ENCODE data around the gene KLHL22.

Gene KLHL22

GRCh38 chr22:20424932-20425565 lies 70.5 kb downstream of the KLHL22 start:
- peaks cover 55 to 65% (median 59%) of the 10 kb centered on the region in 11 experiments for H3K27me3 ChIP-seq
- H3K36me3 ChIP-seq, result no peaks in the 10 kb centered on the region
- peaks cover 0 to 9% (median 0%) of the 10 kb centered on the region in 11 experiments; a peak in 3 of 22 replicates for H3K9me3 ChIP-seq (replicated peaks in 1 of 11)
- H4K20me1 ChIP-seq, result peaks cover 0 to 17% (median 2%) of the 10 kb centered on the region in 11 experiments; a peak in 12 of 22 replicates
- no peak for TF ChIP-seq Cebpa-rat (IDR thresholded peaks at IDR 0.05)
- peaks cover 38 to 65% (median 62%) of the 10 kb centered on the region in 10 experiments for H3K4me1 ChIP-seq
- H3K4me2 ChIP-seq, result peak overlapping the region in 10 of 11 experiments; percentile 58 to 97 (median 93); a peak in 19 of 22 replicates
- H3K4me3 ChIP-seq, result 0 out of 20 replicates have a peak overlapping the region, but pooled peaks of 1 of the 10 experiments have one; percentile 41
- H3K9ac ChIP-seq, result no peak overlapping the region
- H3K27ac ChIP-seq, result no peak overlapping the region

DNA sequence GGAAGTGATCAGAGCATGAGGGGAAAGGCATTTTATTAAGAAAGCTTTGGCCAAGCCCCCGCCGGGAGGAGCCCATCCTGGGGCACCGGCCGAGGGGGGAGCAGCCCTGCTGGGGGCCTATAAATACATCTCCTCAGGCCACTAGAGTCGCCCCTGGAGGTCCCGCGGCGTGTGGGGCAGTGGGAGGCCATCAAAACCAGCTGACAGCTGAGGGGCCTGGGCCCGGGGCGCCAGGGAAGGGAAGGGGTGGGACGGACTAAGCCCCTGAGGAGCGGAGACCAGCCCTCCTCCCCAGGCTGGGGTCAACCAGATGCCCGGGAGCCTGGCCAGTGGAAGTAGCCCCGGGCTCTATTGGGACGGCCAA lies 71.0 kb downstream of the KLHL22 start:
- Histone ChIP-seq H3K27me3 (peaks cover 50 to 60% (median 54%) of the 10 kb centered on the region in 11 experiments), H4K20me1 (peaks cover 0 to 12% (median 0%) of the 10 kb centered on the region in 11 experiments; a peak in 6 of 22 replicates), H3K9me3 (replicated peaks in 1 of 11) (peaks cover 0 to 9% (median 0%) of the 10 kb centered on the region in 11 experiments; a peak in 3 of 22 replicates), H3K27ac (peak overlapping the region in 6 of 11 experiments; percentile 51 to 73 (median 67); a peak in 13 of 22 replicates), H3K4me2 (peak overlapping the region; percentile 58 to 97 (median 93)), H3K9ac (peak overlapping the region in 9 of 11 experiments; percentile 49 to 69 (median 66); a peak in 15 of 22 replicates), H3K4me1 (peaks cover 33 to 63% (median 59%) of the 10 kb centered on the region in 10 experiments), H3K4me3 (peak overlapping the region in 3 of 10 experiments; percentile 24 to 41 (median 33); a peak in 2 of 20 replicates), H3K36me3 (no peaks in the 10 kb centered on the region)
- no peak for TF ChIP-seq Cebpa-rat (IDR thresholded peaks at IDR 0.05)

DNA sequence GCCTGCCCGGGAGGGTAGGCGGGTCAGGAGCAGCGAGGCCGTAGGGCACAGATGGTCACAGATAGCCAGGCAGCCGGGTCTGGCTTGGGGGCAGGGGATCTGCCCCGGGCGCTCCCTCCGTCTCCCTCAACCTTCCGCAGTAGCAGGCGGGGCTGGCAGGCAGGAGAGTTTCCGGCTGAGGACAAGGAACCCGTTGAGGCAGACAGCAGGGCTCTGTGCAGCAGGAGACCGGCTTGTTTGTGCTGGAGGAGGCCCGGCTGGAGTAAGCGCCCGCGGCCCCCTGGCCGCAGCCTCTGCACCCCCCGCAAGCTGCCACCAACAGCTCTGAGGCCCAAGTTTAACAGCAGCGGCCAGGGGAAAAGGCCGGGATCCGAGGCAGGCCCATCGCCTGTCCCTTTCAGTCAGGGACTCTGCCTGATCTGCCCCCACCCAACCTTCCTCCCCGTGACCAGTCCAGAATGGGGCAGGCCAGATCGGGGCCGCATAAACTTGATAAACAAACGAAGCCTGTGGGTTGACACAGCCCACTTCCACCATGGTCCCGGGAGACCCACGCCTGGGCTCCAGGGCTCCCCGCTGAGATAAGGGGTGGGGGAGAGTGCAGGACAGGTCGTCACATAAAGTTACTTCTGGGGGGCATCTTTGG lies 71.6 kb downstream of the KLHL22 start:
- Histone ChIP-seq H3K4me3 (peak overlapping the region in 8 of 10 experiments; percentile 8 to 43 (median 31); a peak in 9 of 20 replicates), H3K9me3 (replicated peaks in 1 of 11) (peaks cover 0 to 9% (median 0%) of the 10 kb centered on the region in 11 experiments; a peak in 3 of 22 replicates), H3K9ac (peak overlapping the region; percentile 13 to 69 (median 65); a peak in 20 of 22 replicates), H3K4me2 (peak overlapping the region; percentile 58 to 97 (median 93)), H3K27me3 (peaks cover 46 to 57% (median 49%) of the 10 kb centered on the region in 11 experiments), H3K4me1 (peaks cover 32 to 63% (median 56%) of the 10 kb centered on the region in 10 experiments), H3K27ac (peak overlapping the region in 9 of 11 experiments; percentile 8 to 73 (median 60); a peak in 16 of 22 replicates), H4K20me1 (peaks cover 0 to 11% (median 0%) of the 10 kb centered on the region in 11 experiments; a peak in 4 of 22 replicates), H3K36me3 (no peaks in the 10 kb centered on the region)
- TF ChIP-seq Cebpa-rat (IDR thresholded peaks at IDR 0.05), result no peak

DNA sequence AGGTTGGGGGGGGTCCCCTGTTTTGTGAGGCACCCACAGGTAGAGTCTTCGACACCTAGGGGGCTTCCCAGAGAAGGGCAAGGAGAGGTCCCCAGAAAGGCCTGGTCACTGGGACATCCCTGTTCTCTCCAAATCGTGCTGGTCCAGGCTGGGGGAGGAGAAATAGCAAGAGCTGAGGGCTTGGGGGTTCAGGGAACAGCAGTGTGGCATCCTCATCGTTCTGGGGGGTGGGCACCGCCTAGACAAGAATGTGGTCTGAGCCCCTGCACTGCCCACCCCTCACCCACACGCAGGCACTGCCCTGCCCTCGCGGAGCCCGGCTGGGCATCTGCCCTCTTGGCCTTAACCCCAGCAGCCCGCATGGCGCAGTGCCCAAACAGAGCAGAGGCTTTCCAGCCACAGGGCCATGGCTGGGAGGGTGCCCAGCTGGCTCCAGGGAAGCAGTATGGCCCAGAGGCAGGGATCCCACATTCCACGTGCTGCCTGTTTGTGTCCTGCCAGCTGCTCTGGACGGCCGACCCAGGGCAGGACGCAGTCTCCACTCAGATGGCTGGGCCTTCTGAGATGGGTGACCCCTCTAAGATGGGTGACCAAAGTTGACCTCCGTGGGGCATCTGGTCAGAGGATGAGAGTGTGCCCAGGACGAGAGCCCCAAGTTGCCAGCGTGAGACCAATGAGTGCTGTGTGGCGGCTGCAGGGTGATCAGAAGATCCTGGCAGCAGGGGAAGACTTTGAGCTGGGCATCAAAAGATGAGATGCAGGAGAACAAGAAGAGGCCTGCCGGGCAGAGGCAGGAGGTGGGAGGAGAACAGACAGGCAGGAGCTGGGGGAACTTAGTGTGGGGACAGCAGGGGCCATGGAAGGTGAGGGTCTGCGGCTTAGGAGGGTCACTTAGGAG lies 72.3 kb downstream of the KLHL22 start:
- no peak for TF ChIP-seq Cebpa-rat (IDR thresholded peaks at IDR 0.05)
- peak overlapping the region in 9 of 11 experiments; percentile 8 to 73 (median 60); a peak in 16 of 22 replicates for H3K27ac ChIP-seq
- peak overlapping the region; percentile 58 to 97 (median 93) for H3K4me2 ChIP-seq
- peak overlapping the region in 10 of 11 experiments; percentile 13 to 69 (median 66); a peak in 19 of 22 replicates for H3K9ac ChIP-seq
- peaks cover 27 to 61% (median 53%) of the 10 kb centered on the region in 10 experiments for H3K4me1 ChIP-seq
- H3K27me3 ChIP-seq, result peaks cover 38 to 49% (median 42%) of the 10 kb centered on the region in 11 experiments
- H3K4me3 ChIP-seq, result peak overlapping the region in 8 of 10 experiments; percentile 8 to 43 (median 31); a peak in 10 of 20 replicates
- peaks cover 0 to 11% (median 0%) of the 10 kb centered on the region in 11 experiments; a peak in 4 of 22 replicates for H4K20me1 ChIP-seq
- peaks cover 0 to 9% (median 0%) of the 10 kb centered on the region in 11 experiments; a peak in 3 of 22 replicates for H3K9me3 ChIP-seq (replicated peaks in 1 of 11)
- H3K36me3 ChIP-seq, result no peaks in the 10 kb centered on the region

DNA sequence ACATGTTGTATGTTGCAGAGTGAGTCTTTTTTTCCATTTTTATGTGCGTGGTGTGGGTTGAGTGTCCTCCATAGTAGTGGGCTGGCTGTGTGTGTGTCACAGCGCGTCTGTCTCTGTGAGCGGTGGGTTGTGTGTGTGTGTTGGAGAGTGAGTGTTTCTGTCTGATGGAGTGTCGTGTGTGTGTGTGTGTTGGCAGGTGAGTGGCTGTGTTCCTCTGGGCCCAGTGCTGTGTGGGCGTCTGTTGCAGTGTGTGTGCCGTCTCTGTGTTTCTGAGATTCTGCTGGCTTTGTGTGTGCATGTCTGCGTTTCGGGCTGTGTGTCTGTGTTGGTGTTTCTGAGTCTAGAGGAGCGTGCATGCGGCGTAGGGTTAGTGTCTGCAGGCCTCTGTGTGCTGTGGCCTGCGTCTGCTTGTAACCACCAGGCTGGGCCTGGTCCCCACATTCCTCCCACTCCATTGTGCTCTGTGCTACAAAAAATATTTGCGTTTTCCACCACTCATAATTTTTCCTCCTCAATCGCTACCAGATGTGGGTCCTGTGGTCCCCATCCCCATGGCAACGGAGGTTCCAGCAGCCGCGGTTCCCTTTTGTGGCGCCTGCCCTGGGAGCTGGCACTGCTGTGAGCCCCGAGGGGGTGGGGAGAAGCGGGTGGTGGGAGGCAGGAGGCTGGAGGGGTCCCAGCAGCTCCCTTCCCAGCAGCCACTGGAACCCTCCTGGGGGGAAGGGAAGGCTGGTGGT lies 73.2 kb downstream of the KLHL22 start:
- H3K4me1 ChIP-seq, result peaks cover 27 to 68% (median 61%) of the 10 kb centered on the region in 10 experiments
- peak overlapping the region in 2 of 10 experiments; percentile 29 to 33; a peak in 4 of 20 replicates for H3K4me3 ChIP-seq
- peak overlapping the region in 7 of 11 experiments; percentile 10 to 65 (median 28); a peak in 7 of 22 replicates for H3K9ac ChIP-seq
- H3K9me3 ChIP-seq (replicated peaks in 1 of 11), result peaks cover 0 to 9% (median 0%) of the 10 kb centered on the region in 11 experiments; a peak in 3 of 22 replicates
- peak overlapping the region in 5 of 11 experiments; percentile 22 to 71 (median 27); a peak in 5 of 22 replicates for H3K27ac ChIP-seq
- no peak for TF ChIP-seq Cebpa-rat (IDR thresholded peaks at IDR 0.05)
- H3K27me3 ChIP-seq, result peaks cover 33 to 43% (median 35%) of the 10 kb centered on the region in 11 experiments
- H3K36me3 ChIP-seq, result no peaks in the 10 kb centered on the region
- H3K4me2 ChIP-seq, result peak overlapping the region; percentile 58 to 97 (median 93)
- H4K20me1 ChIP-seq, result peaks cover 0 to 6% (median 0%) of the 10 kb centered on the region in 11 experiments; a peak in 4 of 22 replicates

DNA sequence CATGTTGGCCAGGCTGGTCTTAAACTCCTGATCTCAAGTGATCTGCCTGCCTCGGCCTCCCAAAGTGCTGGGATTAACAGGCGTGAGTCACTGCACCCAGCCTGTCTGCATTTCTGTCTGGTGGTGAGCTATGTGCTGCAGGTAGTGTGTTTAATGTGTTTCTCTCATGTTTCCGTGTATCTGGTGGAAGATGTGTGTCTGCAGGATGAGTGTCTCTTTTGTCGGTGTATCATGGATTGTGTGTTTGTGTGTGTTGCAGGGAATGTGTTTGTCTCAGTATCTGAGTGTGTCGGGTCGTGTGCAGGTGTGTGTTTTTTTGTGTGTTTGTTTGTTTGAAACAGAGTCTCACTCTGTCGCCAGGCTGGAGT lies 74.1 kb downstream of the KLHL22 start:
- Histone ChIP-seq H3K36me3 (no peaks in the 10 kb centered on the region), H3K4me2 (peak overlapping the region in 9 of 11 experiments; percentile 82 to 97 (median 93); a peak in 12 of 22 replicates), H4K20me1 (peaks cover 0 to 5% (median 0%) of the 10 kb centered on the region in 11 experiments; a peak in 1 of 22 replicates), H3K9me3 (replicated peaks in 1 of 11) (peaks cover 0 to 9% (median 0%) of the 10 kb centered on the region in 11 experiments; a peak in 3 of 22 replicates), H3K27me3 (peaks cover 23 to 33% (median 26%) of the 10 kb centered on the region in 11 experiments), H3K4me3 (no peak overlapping the region), H3K9ac (no peak overlapping the region), H3K27ac (no peak overlapping the region), H3K4me1 (peaks cover 27 to 73% (median 68%) of the 10 kb centered on the region in 10 experiments)
- no peak for TF ChIP-seq Cebpa-rat (IDR thresholded peaks at IDR 0.05)

- Histone ChIP-seq H3K4me1 (peaks cover 27 to 73% (median 68%) of the 10 kb centered on the region in 10 experiments), H4K20me1 (peaks cover 0 to 5% (median 0%) of the 10 kb centered on the region in 11 experiments; a peak in 1 of 22 replicates), H3K27ac (no peak overlapping the region), H3K36me3 (no peaks in the 10 kb centered on the region), H3K4me3 (no peak overlapping the region), H3K9ac (no peak overlapping the region), H3K9me3 (replicated peaks in 1 of 11) (peaks cover 0 to 7% (median 0%) of the 10 kb centered on the region in 11 experiments; a peak in 3 of 22 replicates), H3K27me3 (peaks cover 11 to 21% (median 14%) of the 10 kb centered on the region in 11 experiments), H3K4me2 (peak overlapping the region in 6 of 11 experiments; percentile 0 to 93 (median 14); a peak in 5 of 22 replicates)
- TF ChIP-seq Cebpa-rat (IDR thresholded peaks at IDR 0.05), result no peak
These were observed 75.3 kb downstream of the KLHL22 start for GRCh38 chr22:20420157-20420842.

Data from BLaER1 treated with 17β-estradiol and CSF1 and Interleukin-3, amounts not matched to agents 10 nM and 100 nM (cell line).